OCI-LY7 (cell line): ENCODE measurements around the gene ZNF345. TPM values are rescaled to one million over a fixed set of nuclear protein-coding genes. Genes with fewer than 3 reads are reported as not detected.

Source experiments
- Bru-seq: library from RNA; stranded (reverse); fragments of 400-500 nt; gene quantifications from one replicate; lab custom pipeline; 2021; lab: Mats Ljungman, UMichigan
- BruChase-seq, 2 experiments: library from RNA; stranded (reverse); fragments of 400-500 nt; gene quantifications; one replicate each; lab custom pipeline; 2021; lab: Mats Ljungman, UMichigan
- BruUV-seq: library from RNA; stranded (reverse); fragments of 400-500 nt; replicated peaks from 2 replicates; lab custom pipeline; 2021; lab: Mats Ljungman, UMichigan
- CTCF ChIA-PET: fragments of 300-600 bp; sonication (Branson Sonifier 250); formaldehyde crosslinking; loops from one replicate; lab custom pipeline; 2022; ENCODE audit warnings: antibody characterized with exemption; ENCODE audit not compliant: unreplicated experiment; lab: Charles Lee
- POLR2A ChIA-PET: fragments of 300-600 bp; sonication (Branson Sonifier 250); formaldehyde crosslinking; loops from one replicate; lab custom pipeline; 2022; ENCODE audit warnings: antibody characterized with exemption; lab: Charles Lee
- DNase-seq: peaks from one replicate; pipeline ENCODE4 v3.0.0-alpha.2; 2015; ENCODE audit warnings: low spot score
- H2AFZ ChIP-seq: fragments of 200-600 bp; sonication (generic), shearing (Covaris generic); 2 replicates; pipeline ENCODE4 v1.6.1; 2014; ENCODE audit warnings: mild to moderate bottlenecking, antibody characterized with exemption, low read length, moderate library complexity
- H3K27ac ChIP-seq: fragments of 200-600 bp; sonication (generic); 2 replicates; pipeline ENCODE4 v1.5.1; 2014; ENCODE audit warnings: mixed run types, low read depth, mild to moderate bottlenecking, moderate library complexity, low read length, inconsistent platforms; ENCODE audit not compliant: poor library complexity, severe bottlenecking
- H3K36me3 ChIP-seq: fragments of 200-600 bp; sonication (generic); 2 replicates; pipeline ENCODE4 v1.6.1; 2014; ENCODE audit warnings: mild to moderate bottlenecking, antibody characterized with exemption, low read length, moderate library complexity, mixed read lengths; ENCODE audit not compliant: insufficient read depth
- H3K4me1 ChIP-seq: fragments of 200-600 bp; sonication (generic); 2 replicates; pipeline ENCODE4 v1.5.1; 2014; ENCODE audit warnings: mild to moderate bottlenecking, low read length; ENCODE audit not compliant: insufficient read depth, poor library complexity, severe bottlenecking
- H3K4me2 ChIP-seq: fragments of 200-600 bp; sonication (generic); 2 replicates; pipeline ENCODE4 v1.6.1; 2014; ENCODE audit warnings: mild to moderate bottlenecking, low read length
- H3K4me3 ChIP-seq: fragments of 200-600 bp; sonication (generic); 2 replicates; pipeline ENCODE4 v1.5.1; 2014; ENCODE audit warnings: mild to moderate bottlenecking, low read depth, low read length; ENCODE audit not compliant: poor library complexity, severe bottlenecking
- H3K79me2 ChIP-seq: fragments of 200-600 bp; sonication (generic); 2 replicates; pipeline ENCODE4 v1.6.1; 2016; ENCODE audit warnings: low read depth, mild to moderate bottlenecking, low read length, moderate library complexity, mixed read lengths; ENCODE audit not compliant: insufficient read depth
- H3K9me2 ChIP-seq: fragments of 200-600 bp; sonication (generic); 2 replicates; pipeline ENCODE4 v1.6.1; 2016; ENCODE audit warnings: mild to moderate bottlenecking, low read length, mixed read lengths; ENCODE audit not compliant: insufficient read depth
- H3K9me3 ChIP-seq: fragments of 200-600 bp; sonication (generic); 2 replicates; pipeline ENCODE4 v1.6.1; 2014; ENCODE audit warnings: mild to moderate bottlenecking, mixed run types, low read length, mixed read lengths
- H4K20me1 ChIP-seq: fragments of 200-600 bp; sonication (generic); 2 replicates; pipeline ENCODE4 v1.6.1; 2014; ENCODE audit warnings: mild to moderate bottlenecking, antibody characterized with exemption, low read length, moderate library complexity, mixed read lengths; ENCODE audit not compliant: insufficient read depth
- EZH2phosphoT487 ChIP-seq: fragments of 200-600 bp; sonication (generic); IDR thresholded peaks from 2 replicates; pipeline ENCODE4 v1.6.1; 2018; ENCODE audit warnings: low read depth, borderline replicate concordance, mild to moderate bottlenecking, mixed run types, antibody characterized with exemption, low read length, moderate library complexity, mixed read lengths
- intact Hi-C: fragments of 100-400 bp; cut with micrococcal nuclease; formaldehyde crosslinking; loops from one replicate; pipeline ENCODE4 v1.10.0; 2022; ENCODE audit not compliant: unreplicated experiment
- long read RNA-seq: library from polyadenylated mRNA; stranded (forward); transcript quantifications from one replicate; pipeline ENCODE4 v2.0.0, GENCODE V29; 2022
- total RNA-seq, 2 experiments: library from RNA; depleted of rRNA in 1 of 2; stranded (reverse); fragments of >200 nt in 1 of 2; shearing (Covaris generic) in 1 of 2; gene quantifications; 2 replicates each; pipeline ENCODE4 v1.2.3, GENCODE V29; 2014 to 2022
- TF ChIP-seq, protein P1 (sequence below): fragments of 200-600 bp; sonication (generic); conservative IDR thresholded peaks from 2 replicates; pipeline ENCODE4 v1.5.1; 2014; ENCODE audit warnings: mild to moderate bottlenecking, antibody characterized with exemption, low read length, moderate library complexity, mixed read lengths

ZNF345 gene
- total RNA-seq (2014; rRNA removed; shearing (Covaris generic)) = 1.1 and 3.3 TPM in 2 replicates
- 3.0 and 4.3 TPM in 2 replicates for total RNA-seq (2022)
- percentile 47 among the genes with signal in this experiment for Bru-seq, nascent RNA
- BruChase-seq, experiment 1, labeled RNA remaining after a 6-hour chase = percentile 50 among the genes with signal in this experiment
- BruChase-seq, experiment 2, labeled RNA remaining after a 2-hour chase = percentile 51 among the genes with signal in this experiment
- long read RNA-seq, partial matches to known transcripts = 1 of 9 reads
- long read RNA-seq, other reads (novel, unspliced or antisense) = 1 of 9 reads

DNA sequence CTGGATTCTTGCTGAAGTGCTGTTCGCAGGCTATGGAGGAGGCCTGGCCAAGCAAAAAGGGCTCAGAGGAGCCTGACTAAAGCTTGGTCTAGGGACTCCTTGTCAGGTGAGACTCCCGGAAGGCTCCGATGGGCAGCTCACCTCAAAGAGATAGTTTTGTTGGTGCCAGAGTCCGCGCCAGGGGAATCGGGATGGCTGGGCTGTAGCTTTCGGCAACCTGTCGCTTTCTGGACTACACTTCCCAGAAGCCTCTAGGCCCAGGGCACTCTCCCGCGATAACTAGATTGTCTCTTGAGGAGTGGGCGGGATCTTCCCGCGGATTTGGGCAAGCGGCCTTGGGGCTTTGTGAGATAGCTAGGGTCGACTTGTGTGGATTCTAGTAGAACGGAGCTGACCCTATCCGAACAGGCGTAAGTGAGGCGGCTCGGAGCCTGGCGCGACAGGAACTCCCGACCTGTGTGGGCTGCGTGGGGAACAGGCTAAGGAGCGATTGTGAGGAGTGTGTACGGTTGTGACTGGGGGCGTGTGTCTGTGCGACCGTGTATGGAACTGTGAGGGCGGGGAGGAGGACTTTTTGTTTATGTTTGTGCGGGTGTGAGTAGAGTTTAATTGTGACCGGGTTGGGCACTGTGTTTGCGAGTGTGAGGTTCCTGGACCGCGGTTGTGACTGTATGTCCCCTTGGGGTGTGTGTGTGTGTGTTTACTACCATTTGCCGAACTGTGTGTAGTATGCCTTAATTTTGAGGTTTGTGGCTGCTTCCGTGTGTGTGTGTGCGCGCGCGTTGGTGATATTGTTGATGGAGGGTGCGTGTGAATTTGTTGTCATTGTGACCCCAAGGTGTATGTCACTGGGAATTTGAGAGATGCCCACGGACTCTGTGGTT is at the start of gene ZNF345:
ZNF345 (plus strand) TSS at position 318 of the 884 bp plus-strand sequence. CDS start 25,955 bp downstream, outside the sequence.
- peak within 1 kb of the TSS; percentile 95 for H2AFZ ChIP-seq
- peak; percentile 87 for DNase-seq
- intact Hi-C loops = loop anchor here (5.0 kb wide), 1 partner anchor 366 kb away; the partner anchor contains the start of gene ZNF383
- TF ChIP-seq, protein P1, sequence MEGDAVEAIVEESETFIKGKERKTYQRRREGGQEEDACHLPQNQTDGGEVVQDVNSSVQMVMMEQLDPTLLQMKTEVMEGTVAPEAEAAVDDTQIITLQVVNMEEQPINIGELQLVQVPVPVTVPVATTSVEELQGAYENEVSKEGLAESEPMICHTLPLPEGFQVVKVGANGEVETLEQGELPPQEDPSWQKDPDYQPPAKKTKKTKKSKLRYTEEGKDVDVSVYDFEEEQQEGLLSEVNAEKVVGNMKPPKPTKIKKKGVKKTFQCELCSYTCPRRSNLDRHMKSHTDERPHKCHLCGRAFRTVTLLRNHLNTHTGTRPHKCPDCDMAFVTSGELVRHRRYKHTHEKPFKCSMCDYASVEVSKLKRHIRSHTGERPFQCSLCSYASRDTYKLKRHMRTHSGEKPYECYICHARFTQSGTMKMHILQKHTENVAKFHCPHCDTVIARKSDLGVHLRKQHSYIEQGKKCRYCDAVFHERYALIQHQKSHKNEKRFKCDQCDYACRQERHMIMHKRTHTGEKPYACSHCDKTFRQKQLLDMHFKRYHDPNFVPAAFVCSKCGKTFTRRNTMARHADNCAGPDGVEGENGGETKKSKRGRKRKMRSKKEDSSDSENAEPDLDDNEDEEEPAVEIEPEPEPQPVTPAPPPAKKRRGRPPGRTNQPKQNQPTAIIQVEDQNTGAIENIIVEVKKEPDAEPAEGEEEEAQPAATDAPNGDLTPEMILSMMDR = no peak
- TF ChIP-seq EZH2phosphoT487 = no peak
- H3K9me3 ChIP-seq = peaks cover 5% of the 10 kb centered on the region; the same call in 1 of the 2 replicates
- H3K4me3 ChIP-seq = peak within 1 kb of the TSS; percentile 73
- H3K4me2 ChIP-seq = peak within 1 kb of the TSS; percentile 76
- H4K20me1 ChIP-seq = no peaks in the 10 kb centered on the region
- H3K27ac ChIP-seq = peak within 1 kb of the TSS; percentile 32
- TSS peak; percentile 79 for BruUV-seq
- CTCF ChIA-PET = no interaction called here
- H3K9me2 ChIP-seq = no peaks in the 10 kb centered on the region
- POLR2A ChIA-PET = interaction anchor here (0.6 to 1.3 kb wide), 4 partner anchors 9 to 645 kb away, joined by 3 to 4 read pairs (median 3); partner anchors contain the start of gene ZNF527
- H3K36me3 ChIP-seq = peaks cover 6% of the 10 kb centered on the region; the same call in 1 of the 2 replicates
- H3K79me2 ChIP-seq = no peaks in the 10 kb centered on the region
- H3K4me1 ChIP-seq = no peaks in the 10 kb centered on the region

DNA sequence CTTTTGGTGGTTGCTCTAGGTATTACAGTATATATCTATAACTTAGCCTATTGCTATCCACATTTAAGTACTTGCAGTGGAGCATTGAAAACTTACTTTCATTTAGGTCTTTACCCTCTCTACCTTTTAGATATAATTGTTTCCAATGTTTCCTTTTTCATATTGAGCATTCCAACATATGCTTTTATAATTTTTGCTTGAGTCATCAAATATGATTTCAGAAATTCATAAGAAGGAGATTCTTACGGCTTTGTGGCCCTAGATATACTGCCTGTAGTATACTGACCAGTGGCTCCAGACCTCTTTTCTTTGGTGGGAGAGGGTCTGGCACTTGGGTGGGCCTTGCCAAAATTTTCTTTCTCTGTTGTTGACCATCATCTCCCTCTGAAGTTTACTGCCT is 45.3 kb upstream of the ZNF345 start:
- intact Hi-C loops = no loop called here
- CTCF ChIA-PET = no interaction called here
- TF ChIP-seq, protein P1 = no peak
- no peak for TF ChIP-seq EZH2phosphoT487

More for the DNA sequence above, 45.3 kb upstream of the ZNF345 start:
- H3K9me3 ChIP-seq = peaks cover 8% of the 10 kb centered on the region; the same call in 1 of the 2 replicates
- POLR2A ChIA-PET = interaction anchor here (0.7 kb wide), 1 partner anchor 883 kb away, joined by 9 read pairs; no protein-coding TSS in a partner anchor
- H4K20me1 ChIP-seq = no peaks in the 10 kb centered on the region
- H3K79me2 ChIP-seq = no peaks in the 10 kb centered on the region
- H3K27ac ChIP-seq = no peak overlapping the region
- no peak overlapping the region for H2AFZ ChIP-seq
- H3K9me2 ChIP-seq = no peaks in the 10 kb centered on the region
- H3K36me3 ChIP-seq = no peaks in the 10 kb centered on the region
- no peak overlapping the region for H3K4me3 ChIP-seq
- H3K4me1 ChIP-seq = no peaks in the 10 kb centered on the region
- no TSS peak for BruUV-seq
- H3K4me2 ChIP-seq = no peak overlapping the region
- DNase-seq = no peak
